ENCODE measurements around the gene TEX19.

Gene TEX19

GRCh38 chr17:82405051-82405450 lies 46.0 kb downstream of the TEX19 start (continued):
- no peak for TF ChIP-seq CSRNP3 (CRISPR knock-in tag; IDR thresholded peaks at IDR 0.05)
- no peak for TF ChIP-seq BACH2 (CRISPR knock-in tag; IDR thresholded peaks at IDR 0.05; ENCODE audit: borderline replicate concordance)
- no peak for TF ChIP-seq CSDC2 (CRISPR knock-in tag; IDR thresholded peaks at IDR 0.05)
- no peak for TF ChIP-seq TCF4 (CRISPR knock-in tag; IDR thresholded peaks at IDR 0.05; ENCODE audit: borderline replicate concordance)
- TF ChIP-seq ZNF8 (CRISPR knock-in tag; IDR thresholded peaks at IDR 0.05), result no peak

- TF ChIP-seq SNAI2 (CRISPR knock-in tag; IDR thresholded peaks at IDR 0.05), result no peak
- no peak for TF ChIP-seq ZNF8 (CRISPR knock-in tag; IDR thresholded peaks at IDR 0.05)
- no peak for TF ChIP-seq ARNTL (CRISPR knock-in tag; IDR thresholded peaks at IDR 0.05; ENCODE audit: borderline replicate concordance, low read depth)
- TF ChIP-seq TCF4 (CRISPR knock-in tag; IDR thresholded peaks at IDR 0.05; ENCODE audit: borderline replicate concordance), result no peak
- TF ChIP-seq CSDC2 (CRISPR knock-in tag; IDR thresholded peaks at IDR 0.05), result no peak
- no peak for TF ChIP-seq OSR1 (CRISPR knock-in tag; IDR thresholded peaks at IDR 0.05)
- no peak for TF ChIP-seq GLIS3 (CRISPR knock-in tag; IDR thresholded peaks at IDR 0.05)
- no peak for TF ChIP-seq POU6F1 (CRISPR knock-in tag; IDR thresholded peaks at IDR 0.05; ENCODE audit: borderline replicate concordance, low read depth)
- no peak for TF ChIP-seq ZNF565 (CRISPR knock-in tag; conservative IDR thresholded peaks at IDR 0.05; ENCODE audit: low read depth)
- TF ChIP-seq ZNF70 (CRISPR knock-in tag; IDR thresholded peaks at IDR 0.05), result no peak
- no peak for TF ChIP-seq PPARA (CRISPR knock-in tag; IDR thresholded peaks at IDR 0.05; ENCODE audit: borderline replicate concordance)
- TF ChIP-seq CREB5 (CRISPR knock-in tag; IDR thresholded peaks at IDR 0.05; ENCODE audit: low read depth), result no peak
- no peak for TF ChIP-seq BACH2 (CRISPR knock-in tag; IDR thresholded peaks at IDR 0.05; ENCODE audit: borderline replicate concordance)
- ATAC-seq, result no peak
Measured at GRCh38 chr17:82406131-82406671, 47.2 kb downstream of the TEX19 start.

GRCh38 chr17:82407255-82407654 lies 48.2 kb downstream of the TEX19 start:
- ATAC-seq, result peak; percentile 42; the same call in 2 of the 3 replicates
- TF ChIP-seq ZNF8 (CRISPR knock-in tag; IDR thresholded peaks at IDR 0.05) (no peak), RARB (CRISPR knock-in tag; IDR thresholded peaks at IDR 0.05) (no peak), POU6F1 (CRISPR knock-in tag; IDR thresholded peaks at IDR 0.05; ENCODE audit: borderline replicate concordance, low read depth) (no peak), TOX (CRISPR knock-in tag; IDR thresholded peaks at IDR 0.05; ENCODE audit: borderline replicate concordance) (no peak), CSRNP3 (CRISPR knock-in tag; IDR thresholded peaks at IDR 0.05) (no peak), GLIS3 (CRISPR knock-in tag; IDR thresholded peaks at IDR 0.05) (no peak), PPARA (CRISPR knock-in tag; IDR thresholded peaks at IDR 0.05; ENCODE audit: borderline replicate concordance) (no peak), CREB5 (CRISPR knock-in tag; IDR thresholded peaks at IDR 0.05; ENCODE audit: low read depth) (no peak), ZC3H10 (CRISPR knock-in tag; IDR thresholded peaks at IDR 0.05) (no peak), ZFP30 (CRISPR knock-in tag; IDR thresholded peaks at IDR 0.05) (no peak), CSDC2 (CRISPR knock-in tag; IDR thresholded peaks at IDR 0.05) (no peak), SNAI2 (CRISPR knock-in tag; IDR thresholded peaks at IDR 0.05) (no peak), ISL1 (CRISPR knock-in tag; IDR thresholded peaks at IDR 0.05) (no peak), PATZ1 (CRISPR knock-in tag; IDR thresholded peaks at IDR 0.05; ENCODE audit: borderline replicate concordance) (no peak), ARNTL (CRISPR knock-in tag; IDR thresholded peaks at IDR 0.05; ENCODE audit: borderline replicate concordance, low read depth) (no peak), TCF4 (CRISPR knock-in tag; IDR thresholded peaks at IDR 0.05; ENCODE audit: borderline replicate concordance) (no peak), OSR1 (CRISPR knock-in tag; IDR thresholded peaks at IDR 0.05) (no peak)

All from SK-N-SH treated with all-trans-retinoic acid at 6 μM for 48 hours (cell line).